Measurements from ENCODE around the gene MARK3.

GRCh38 chr14:103382376-103382775 is 2.8 kb upstream of the MARK3 start:
- no peak for TF ChIP-seq CTCF (IDR thresholded peaks at IDR 0.05)
- no peak for TF ChIP-seq POLR2A (IDR thresholded peaks at IDR 0.05)
